HEK293 (cell line): ENCODE data around the gene SLC16A10.
"Not testable (repeated sequence)": the region's sequence is repeated elsewhere in the genome, so short reads cannot be mapped to it uniquely, and the experiment has no call there.

Source experiments
- CTCF ChIA-PET: fragments of 350-600 bp; formaldehyde crosslinking; extraction: SDS; loops from one replicate; lab custom pipeline; 2021; ENCODE audit warnings: antibody characterized with exemption; lab: Yijun Ruan, JAX
- POLR2A ChIA-PET: fragments of 300-600 bp; formaldehyde crosslinking; extraction: SDS; loops from one replicate; lab custom pipeline; 2020; ENCODE audit warnings: antibody characterized with exemption, inconsistent platforms; lab: Yijun Ruan, JAX
- H3K27ac ChIP-seq: fragments of 200-500 bp; sonication (Bioruptor generic); 2 replicates; pipeline ENCODE4 v1.5.1; 2014; ENCODE audit warnings: low read depth, low read length, control low read depth, inconsistent platforms; ENCODE audit errors: extremely low read depth
- H3K36me3 ChIP-seq, 2 experiments: fragments of 200-500 bp in 1 of 2; sonication (Bioruptor generic) in 1 of 2; 1 replicate in 1 of 2; 2 replicates in 1 of 2; pipeline ENCODE4 v1.5.1; 2014 to 2017; ENCODE audit warnings: inconsistent platforms in 2 of 2, low read length in 2 of 2; ENCODE audit not compliant: control insufficient read depth in 2 of 2, insufficient read depth in 1 of 2
- H3K4me1 ChIP-seq: fragments of 200-500 bp; sonication (Bioruptor generic); 2 replicates; pipeline ENCODE4 v1.5.1; 2014; ENCODE audit warnings: mild to moderate bottlenecking, low read length, inconsistent platforms; ENCODE audit not compliant: control insufficient read depth, insufficient read depth
- H3K4me3 ChIP-seq: 2 replicates; pipeline ENCODE4 v1.5.1; 2011; ENCODE audit warnings: low read depth, mild to moderate bottlenecking, control low read depth, low read length, moderate library complexity
- H3K9me3 ChIP-seq: fragments of 200-500 bp; sonication (Bioruptor generic); 2 replicates; pipeline ENCODE4 v1.5.1; 2014; ENCODE audit warnings: low read depth, low read length, inconsistent platforms; ENCODE audit not compliant: control insufficient read depth, insufficient read depth
- PATZ1 ChIP-seq: fragments of 450-650 bp; formaldehyde crosslinking; IDR thresholded peaks from 2 replicates; pipeline ENCODE4 v1.5.1; 2016; ENCODE audit warnings: missing biosample characterization, missing genetic modification characterization
- ZBTB21 ChIP-seq: fragments of 450-650 bp; formaldehyde crosslinking; IDR thresholded peaks from 2 replicates; pipeline ENCODE4 v1.5.1; 2017; ENCODE audit warnings: missing biosample characterization, missing genetic modification characterization
- ZBTB8A ChIP-seq: fragments of 450-650 bp; formaldehyde crosslinking; IDR thresholded peaks from 2 replicates; pipeline ENCODE4 v1.5.1; 2016; ENCODE audit warnings: missing biosample characterization, missing genetic modification characterization
- ZNF121 ChIP-seq: fragments of 450-650 bp; formaldehyde crosslinking; IDR thresholded peaks from 2 replicates; pipeline ENCODE4 v1.5.1; 2016; ENCODE audit warnings: missing biosample characterization, missing genetic modification characterization
- ZNF138 ChIP-seq: fragments of 450-650 bp; formaldehyde crosslinking; IDR thresholded peaks from 2 replicates; pipeline ENCODE4 v1.5.1; 2016; ENCODE audit warnings: missing biosample characterization, missing genetic modification characterization, borderline replicate concordance
- ZNF140 ChIP-seq: fragments of 450-650 bp; formaldehyde crosslinking; IDR thresholded peaks from 2 replicates; pipeline ENCODE4 v1.5.1; 2016; ENCODE audit warnings: missing biosample characterization, missing genetic modification characterization
- ZNF266 ChIP-seq: fragments of 450-650 bp; formaldehyde crosslinking; IDR thresholded peaks from 2 replicates; pipeline ENCODE4 v1.5.1; 2016; ENCODE audit warnings: missing biosample characterization, missing genetic modification characterization, low read depth
- ZNF292 ChIP-seq: fragments of 450-650 bp; formaldehyde crosslinking; IDR thresholded peaks from 2 replicates; pipeline ENCODE4 v1.5.1; 2016; ENCODE audit warnings: low read depth, missing biosample characterization, missing genetic modification characterization, borderline replicate concordance
- ZNF354C ChIP-seq: fragments of 450-650 bp; formaldehyde crosslinking; IDR thresholded peaks from 2 replicates; pipeline ENCODE4 v1.5.1; 2016; ENCODE audit warnings: missing biosample characterization, missing genetic modification characterization, low read depth, borderline replicate concordance
- ZNF394 ChIP-seq: fragments of 450-650 bp; formaldehyde crosslinking; IDR thresholded peaks from 2 replicates; pipeline ENCODE4 v1.5.1; 2016; ENCODE audit warnings: missing biosample characterization, missing genetic modification characterization, mild to moderate bottlenecking, moderate library complexity, borderline replicate concordance
- ZNF404 ChIP-seq: fragments of 450-650 bp; formaldehyde crosslinking; IDR thresholded peaks from 2 replicates; pipeline ENCODE4 v1.5.1; 2017; ENCODE audit warnings: missing biosample characterization, missing genetic modification characterization
- ZNF433 ChIP-seq: fragments of 450-650 bp; formaldehyde crosslinking; IDR thresholded peaks from 2 replicates; pipeline ENCODE4 v1.5.1; 2016; ENCODE audit warnings: missing biosample characterization, missing genetic modification characterization, low read depth
- ZNF501 ChIP-seq: fragments of 450-650 bp; formaldehyde crosslinking; IDR thresholded peaks from 2 replicates; pipeline ENCODE4 v1.5.1; 2016; ENCODE audit warnings: missing biosample characterization, missing genetic modification characterization
- ZNF510 ChIP-seq: fragments of 450-650 bp; formaldehyde crosslinking; IDR thresholded peaks from 2 replicates; pipeline ENCODE4 v1.5.1; 2018; ENCODE audit warnings: mild to moderate bottlenecking, missing genetic modification characterization, missing biosample characterization; ENCODE audit not compliant: insufficient replicate concordance
- ZNF555 ChIP-seq: fragments of 450-650 bp; formaldehyde crosslinking; conservative IDR thresholded peaks from 2 replicates; pipeline ENCODE4 v1.5.1; 2017; ENCODE audit warnings: missing biosample characterization, mild to moderate bottlenecking, missing genetic modification characterization, inconsistent platforms
- ZNF623 ChIP-seq: fragments of 450-650 bp; formaldehyde crosslinking; IDR thresholded peaks from 2 replicates; pipeline ENCODE4 v1.5.1; 2016; ENCODE audit warnings: missing biosample characterization, missing genetic modification characterization
- ZNF629 ChIP-seq: fragments of 450-650 bp; formaldehyde crosslinking; IDR thresholded peaks from 2 replicates; pipeline ENCODE4 v1.5.1; 2017; ENCODE audit warnings: missing biosample characterization, missing genetic modification characterization
- ZNF654 ChIP-seq: fragments of 450-650 bp; formaldehyde crosslinking; IDR thresholded peaks from 2 replicates; pipeline ENCODE4 v1.5.1; 2016; ENCODE audit warnings: low read depth, missing biosample characterization, missing genetic modification characterization
- ZNF664 ChIP-seq: fragments of 450-650 bp; formaldehyde crosslinking; IDR thresholded peaks from 2 replicates; pipeline ENCODE4 v1.5.1; 2016; ENCODE audit warnings: missing biosample characterization, missing genetic modification characterization
- ZNF677 ChIP-seq: fragments of 450-650 bp; IDR thresholded peaks from 2 replicates; pipeline ENCODE4 v1.5.0; 2018; ENCODE audit warnings: missing biosample characterization, mild to moderate bottlenecking, missing genetic modification characterization, moderate library complexity
- ZXDB ChIP-seq: fragments of 450-650 bp; formaldehyde crosslinking; IDR thresholded peaks from 2 replicates; pipeline ENCODE4 v1.5.1; 2016; ENCODE audit warnings: missing biosample characterization, missing genetic modification characterization
- TF ChIP-seq, protein P1 (sequence below): fragments of 450-650 bp; formaldehyde crosslinking; IDR thresholded peaks from 2 replicates; pipeline ENCODE4 v1.5.1; 2017; ENCODE audit warnings: missing biosample characterization, missing genetic modification characterization
- TF ChIP-seq, protein P2 (sequence below): fragments of 450-650 bp; formaldehyde crosslinking; IDR thresholded peaks from 2 replicates; pipeline ENCODE4 v1.5.1; 2016; ENCODE audit warnings: missing biosample characterization, missing genetic modification characterization

SLC16A10 gene

GRCh38 chr6:111201764-111202163, 114.5 kb downstream of the SLC16A10 start:
- no peaks in the 10 kb centered on the region for H3K9me3 ChIP-seq
- H3K4me3 ChIP-seq = no peak overlapping the region
- ChIA-PET POLR2A (no interaction called here), CTCF (interaction anchor here (1.5 kb wide), 1 partner anchor 8 kb away, joined by 4 read pairs; no protein-coding TSS in a partner anchor)
- no peak overlapping the region for H3K27ac ChIP-seq
- H3K4me1 ChIP-seq = peaks cover 8% of the 10 kb centered on the region; the same call in 1 of the 2 replicates
- no peaks in the 10 kb centered on the region for H3K36me3 ChIP-seq
- no peak for TF ChIP-seq ZNF677 (tag by site-specific recombination)
- no peak for TF ChIP-seq ZNF138 (tag by site-specific recombination)
- TF ChIP-seq, protein P1, sequence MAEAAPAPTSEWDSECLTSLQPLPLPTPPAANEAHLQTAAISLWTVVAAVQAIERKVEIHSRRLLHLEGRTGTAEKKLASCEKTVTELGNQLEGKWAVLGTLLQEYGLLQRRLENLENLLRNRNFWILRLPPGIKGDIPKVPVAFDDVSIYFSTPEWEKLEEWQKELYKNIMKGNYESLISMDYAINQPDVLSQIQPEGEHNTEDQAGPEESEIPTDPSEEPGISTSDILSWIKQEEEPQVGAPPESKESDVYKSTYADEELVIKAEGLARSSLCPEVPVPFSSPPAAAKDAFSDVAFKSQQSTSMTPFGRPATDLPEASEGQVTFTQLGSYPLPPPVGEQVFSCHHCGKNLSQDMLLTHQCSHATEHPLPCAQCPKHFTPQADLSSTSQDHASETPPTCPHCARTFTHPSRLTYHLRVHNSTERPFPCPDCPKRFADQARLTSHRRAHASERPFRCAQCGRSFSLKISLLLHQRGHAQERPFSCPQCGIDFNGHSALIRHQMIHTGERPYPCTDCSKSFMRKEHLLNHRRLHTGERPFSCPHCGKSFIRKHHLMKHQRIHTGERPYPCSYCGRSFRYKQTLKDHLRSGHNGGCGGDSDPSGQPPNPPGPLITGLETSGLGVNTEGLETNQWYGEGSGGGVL (tag by site-specific recombination) = no peak
- TF ChIP-seq ZNF121 = no peak
- no peak for TF ChIP-seq PATZ1 (tag by site-specific recombination)

GRCh38 chr6:111203539-111203938, 116.2 kb downstream of the SLC16A10 start:
- H3K36me3 ChIP-seq, H3K4me3 ChIP-seq, H3K9me3 ChIP-seq, POLR2A ChIA-PET, H3K4me1 ChIP-seq, H3K27ac ChIP-seq: not testable (repeated sequence)
- CTCF ChIA-PET = interaction anchor here (0.7 to 1.0 kb wide), 3 partner anchors 53 to 192 kb away, joined by 3 read pairs; no protein-coding TSS in a partner anchor
- TF ChIP-seq ZNF664 (tag by site-specific recombination) = peak; percentile 66
- TF ChIP-seq, protein P2, sequence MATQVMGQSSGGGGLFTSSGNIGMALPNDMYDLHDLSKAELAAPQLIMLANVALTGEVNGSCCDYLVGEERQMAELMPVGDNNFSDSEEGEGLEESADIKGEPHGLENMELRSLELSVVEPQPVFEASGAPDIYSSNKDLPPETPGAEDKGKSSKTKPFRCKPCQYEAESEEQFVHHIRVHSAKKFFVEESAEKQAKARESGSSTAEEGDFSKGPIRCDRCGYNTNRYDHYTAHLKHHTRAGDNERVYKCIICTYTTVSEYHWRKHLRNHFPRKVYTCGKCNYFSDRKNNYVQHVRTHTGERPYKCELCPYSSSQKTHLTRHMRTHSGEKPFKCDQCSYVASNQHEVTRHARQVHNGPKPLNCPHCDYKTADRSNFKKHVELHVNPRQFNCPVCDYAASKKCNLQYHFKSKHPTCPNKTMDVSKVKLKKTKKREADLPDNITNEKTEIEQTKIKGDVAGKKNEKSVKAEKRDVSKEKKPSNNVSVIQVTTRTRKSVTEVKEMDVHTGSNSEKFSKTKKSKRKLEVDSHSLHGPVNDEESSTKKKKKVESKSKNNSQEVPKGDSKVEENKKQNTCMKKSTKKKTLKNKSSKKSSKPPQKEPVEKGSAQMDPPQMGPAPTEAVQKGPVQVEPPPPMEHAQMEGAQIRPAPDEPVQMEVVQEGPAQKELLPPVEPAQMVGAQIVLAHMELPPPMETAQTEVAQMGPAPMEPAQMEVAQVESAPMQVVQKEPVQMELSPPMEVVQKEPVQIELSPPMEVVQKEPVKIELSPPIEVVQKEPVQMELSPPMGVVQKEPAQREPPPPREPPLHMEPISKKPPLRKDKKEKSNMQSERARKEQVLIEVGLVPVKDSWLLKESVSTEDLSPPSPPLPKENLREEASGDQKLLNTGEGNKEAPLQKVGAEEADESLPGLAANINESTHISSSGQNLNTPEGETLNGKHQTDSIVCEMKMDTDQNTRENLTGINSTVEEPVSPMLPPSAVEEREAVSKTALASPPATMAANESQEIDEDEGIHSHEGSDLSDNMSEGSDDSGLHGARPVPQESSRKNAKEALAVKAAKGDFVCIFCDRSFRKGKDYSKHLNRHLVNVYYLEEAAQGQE (tag by site-specific recombination) = peak; percentile 67
- peak; percentile 80 for TF ChIP-seq ZNF140 (tag by site-specific recombination)
- peak; percentile 60; the same call in 1 of the 2 replicates for TF ChIP-seq ZNF266 (tag by site-specific recombination)
- 0 out of 2 replicates have a peak, but pooled peaks have one; percentile 54 for TF ChIP-seq ZNF629
- peak; percentile 78 for TF ChIP-seq ZNF433 (tag by site-specific recombination)
- TF ChIP-seq ZNF623 (tag by site-specific recombination) = peak; percentile 73
- TF ChIP-seq ZNF354C (tag by site-specific recombination) = 0 out of 2 replicates have a peak, but pooled peaks have one; percentile 77
- peak; percentile 51 for TF ChIP-seq ZXDB (tag by site-specific recombination)
- TF ChIP-seq ZNF501 (tag by site-specific recombination) = 0 out of 2 replicates have a peak, but pooled peaks have one; percentile 25
- peak; percentile 32; the same call in 1 of the 2 replicates for TF ChIP-seq ZNF404 (tag by site-specific recombination)
- TF ChIP-seq ZBTB21 (tag by site-specific recombination) = 0 out of 2 replicates have a peak, but pooled peaks have one; percentile 27
- peak; percentile 94 for TF ChIP-seq ZNF394 (tag by site-specific recombination)
- peak; percentile 27; the same call in 1 of the 2 replicates for TF ChIP-seq ZNF138 (tag by site-specific recombination)
- peak; percentile 57; the same call in 1 of the 2 replicates for TF ChIP-seq ZBTB8A (tag by site-specific recombination)
- 0 out of 2 replicates have a peak, but pooled peaks have one; percentile 23 for TF ChIP-seq ZNF292
- TF ChIP-seq ZNF555 (tag by site-specific recombination) = peak; percentile 73
- TF ChIP-seq ZNF510 (tag by site-specific recombination) = peak; percentile 87
- TF ChIP-seq ZNF654 (tag by site-specific recombination) = peak; percentile 39
